Measurements from ENCODE around the gene RGPD5. TPM values are rescaled to one million over a fixed set of nuclear protein-coding genes. Genes with fewer than 3 reads are reported as not detected.
"Not testable (repeated sequence)": the region's sequence is repeated elsewhere in the genome, so short reads cannot be mapped to it uniquely, and the experiment has no call there.

Gene RGPD5
- polyA plus RNA-seq, 1 donor, result 22.4 TPM

- not testable (repeated sequence) for H3K27ac ChIP-seq (ENCODE audit: low read length); DNase-seq; H3K27me3 ChIP-seq (ENCODE audit: control insufficient read depth, insufficient read depth, low read length); H3K9me3 ChIP-seq (ENCODE audit: control insufficient read depth, low read depth, low read length); H3K4me1 ChIP-seq (ENCODE audit: control insufficient read depth, insufficient read depth, low read length); H3K36me3 ChIP-seq (ENCODE audit: control insufficient read depth, insufficient read depth, low read length); H3K4me3 ChIP-seq (ENCODE audit: low read length)
- WGBS (ENCODE audit: insufficient coverage, low lambda C conversion rate), result no CpG with 5 or more reads among the region's 2 CpGs
Observed at GRCh38 chr2:109779118-109779517, 15.0 kb upstream of the RGPD5 start.

- H3K4me3 ChIP-seq (ENCODE audit: low read length); H3K27ac ChIP-seq (ENCODE audit: low read length); DNase-seq; H3K27me3 ChIP-seq (ENCODE audit: control insufficient read depth, insufficient read depth, low read length); H3K9me3 ChIP-seq (ENCODE audit: control insufficient read depth, low read depth, low read length); H3K36me3 ChIP-seq (ENCODE audit: control insufficient read depth, insufficient read depth, low read length); H3K4me1 ChIP-seq (ENCODE audit: control insufficient read depth, insufficient read depth, low read length): not testable (repeated sequence)
- WGBS (ENCODE audit: insufficient coverage, low lambda C conversion rate), result no CpG with 5 or more reads among the region's 15 CpGs
Observed at GRCh38 chr2:109781147-109781816, 12.8 kb upstream of the RGPD5 start.

GRCh38 chr2:109782446-109782993 is 11.6 kb upstream of the RGPD5 start:
- H3K4me1 ChIP-seq (ENCODE audit: control insufficient read depth, insufficient read depth, low read length); H3K27me3 ChIP-seq (ENCODE audit: control insufficient read depth, insufficient read depth, low read length); H3K9me3 ChIP-seq (ENCODE audit: control insufficient read depth, low read depth, low read length); H3K27ac ChIP-seq (ENCODE audit: low read length); DNase-seq; H3K36me3 ChIP-seq (ENCODE audit: control insufficient read depth, insufficient read depth, low read length); H3K4me3 ChIP-seq (ENCODE audit: low read length): not testable (repeated sequence)
- no CpG with 5 or more reads among the region's 2 CpGs for WGBS (ENCODE audit: insufficient coverage, low lambda C conversion rate)

- H3K27me3 ChIP-seq (ENCODE audit: control insufficient read depth, insufficient read depth, low read length); H3K36me3 ChIP-seq (ENCODE audit: control insufficient read depth, insufficient read depth, low read length): not testable (repeated sequence)
Observed at GRCh38 chr2:109791530-109792279, 2.4 kb upstream of the RGPD5 start.

GRCh38 chr2:109792659-109793058 is 1.4 kb upstream of the RGPD5 start:
- H3K4me1 ChIP-seq (ENCODE audit: control insufficient read depth, insufficient read depth, low read length); H3K27ac ChIP-seq (ENCODE audit: low read length); DNase-seq; H3K9me3 ChIP-seq (ENCODE audit: control insufficient read depth, low read depth, low read length); H3K36me3 ChIP-seq (ENCODE audit: control insufficient read depth, insufficient read depth, low read length); H3K4me3 ChIP-seq (ENCODE audit: low read length); H3K27me3 ChIP-seq (ENCODE audit: control insufficient read depth, insufficient read depth, low read length): not testable (repeated sequence)
- WGBS (ENCODE audit: insufficient coverage, low lambda C conversion rate), result no CpG with 5 or more reads among the region's 1 CpG

More at GRCh38 chr2:109791530-109792279, 2.4 kb upstream of the RGPD5 start:
- not testable (repeated sequence) for H3K27ac ChIP-seq (ENCODE audit: low read length); H3K4me3 ChIP-seq (ENCODE audit: low read length); DNase-seq; H3K9me3 ChIP-seq (ENCODE audit: control insufficient read depth, low read depth, low read length); H3K4me1 ChIP-seq (ENCODE audit: control insufficient read depth, insufficient read depth, low read length)
- WGBS (ENCODE audit: insufficient coverage, low lambda C conversion rate), result no CpG with 5 or more reads among the region's 12 CpGs

- H3K27me3 ChIP-seq (ENCODE audit: control insufficient read depth, insufficient read depth, low read length); H3K9me3 ChIP-seq (ENCODE audit: control insufficient read depth, low read depth, low read length); H3K4me1 ChIP-seq (ENCODE audit: control insufficient read depth, insufficient read depth, low read length); H3K27ac ChIP-seq (ENCODE audit: low read length); H3K4me3 ChIP-seq (ENCODE audit: low read length); DNase-seq; H3K36me3 ChIP-seq (ENCODE audit: control insufficient read depth, insufficient read depth, low read length): not testable (repeated sequence)
- WGBS (ENCODE audit: insufficient coverage, low lambda C conversion rate), result no CpG with 5 or more reads among the region's 8 CpGs
Observed at GRCh38 chr2:109871129-109871751, 77.1 kb downstream of the RGPD5 start.

GRCh38 chr2:109876625-109877024 is 82.5 kb downstream of the RGPD5 start:
- H3K9me3 ChIP-seq (ENCODE audit: control insufficient read depth, low read depth, low read length); DNase-seq; H3K36me3 ChIP-seq (ENCODE audit: control insufficient read depth, insufficient read depth, low read length); H3K27me3 ChIP-seq (ENCODE audit: control insufficient read depth, insufficient read depth, low read length); H3K27ac ChIP-seq (ENCODE audit: low read length); H3K4me1 ChIP-seq (ENCODE audit: control insufficient read depth, insufficient read depth, low read length); H3K4me3 ChIP-seq (ENCODE audit: low read length): not testable (repeated sequence)
- no CpG with 5 or more reads among the region's 3 CpGs for whole genome bisulfite sequencing (ENCODE audit: insufficient coverage, low lambda C conversion rate)

- H3K4me3 ChIP-seq (ENCODE audit: low read length); H3K27ac ChIP-seq (ENCODE audit: low read length); H3K27me3 ChIP-seq (ENCODE audit: control insufficient read depth, insufficient read depth, low read length); H3K36me3 ChIP-seq (ENCODE audit: control insufficient read depth, insufficient read depth, low read length); DNase-seq; H3K9me3 ChIP-seq (ENCODE audit: control insufficient read depth, low read depth, low read length); H3K4me1 ChIP-seq (ENCODE audit: control insufficient read depth, insufficient read depth, low read length): not testable (repeated sequence)
- WGBS (ENCODE audit: insufficient coverage, low lambda C conversion rate), result no CpG with 5 or more reads among the region's 1 CpG
Observed at GRCh38 chr2:109882112-109882511, 88.0 kb downstream of the RGPD5 start.

- not testable (repeated sequence) for H3K27me3 ChIP-seq (ENCODE audit: control insufficient read depth, insufficient read depth, low read length); H3K4me1 ChIP-seq (ENCODE audit: control insufficient read depth, insufficient read depth, low read length); H3K36me3 ChIP-seq (ENCODE audit: control insufficient read depth, insufficient read depth, low read length); DNase-seq; H3K27ac ChIP-seq (ENCODE audit: low read length); H3K4me3 ChIP-seq (ENCODE audit: low read length); H3K9me3 ChIP-seq (ENCODE audit: control insufficient read depth, low read depth, low read length)
- WGBS (ENCODE audit: insufficient coverage, low lambda C conversion rate), result no CpG with 5 or more reads among the region's 4 CpGs
Observed at GRCh38 chr2:109888414-109888813, 94.3 kb downstream of the RGPD5 start.

GRCh38 chr2:109889909-109890308 is 95.8 kb downstream of the RGPD5 start:
- H3K27ac ChIP-seq (ENCODE audit: low read length); H3K9me3 ChIP-seq (ENCODE audit: control insufficient read depth, low read depth, low read length); H3K36me3 ChIP-seq (ENCODE audit: control insufficient read depth, insufficient read depth, low read length); H3K4me1 ChIP-seq (ENCODE audit: control insufficient read depth, insufficient read depth, low read length); DNase-seq; H3K27me3 ChIP-seq (ENCODE audit: control insufficient read depth, insufficient read depth, low read length); H3K4me3 ChIP-seq (ENCODE audit: low read length): not testable (repeated sequence)
- WGBS (ENCODE audit: insufficient coverage, low lambda C conversion rate), result no CpG with 5 or more reads among the region's 4 CpGs
